Right kidney (tissue), 1 donor: Measurements from ENCODE around the gene GBX2.
"Not testable (repeated sequence)": the region's sequence is repeated elsewhere in the genome, so short reads cannot be mapped to it uniquely, and the experiment has no call there.

Experiments
- DNase-seq: peaks from one replicate; pipeline ENCODE4 v3.0.0-alpha.2; 2016

Gene GBX2

DNA sequence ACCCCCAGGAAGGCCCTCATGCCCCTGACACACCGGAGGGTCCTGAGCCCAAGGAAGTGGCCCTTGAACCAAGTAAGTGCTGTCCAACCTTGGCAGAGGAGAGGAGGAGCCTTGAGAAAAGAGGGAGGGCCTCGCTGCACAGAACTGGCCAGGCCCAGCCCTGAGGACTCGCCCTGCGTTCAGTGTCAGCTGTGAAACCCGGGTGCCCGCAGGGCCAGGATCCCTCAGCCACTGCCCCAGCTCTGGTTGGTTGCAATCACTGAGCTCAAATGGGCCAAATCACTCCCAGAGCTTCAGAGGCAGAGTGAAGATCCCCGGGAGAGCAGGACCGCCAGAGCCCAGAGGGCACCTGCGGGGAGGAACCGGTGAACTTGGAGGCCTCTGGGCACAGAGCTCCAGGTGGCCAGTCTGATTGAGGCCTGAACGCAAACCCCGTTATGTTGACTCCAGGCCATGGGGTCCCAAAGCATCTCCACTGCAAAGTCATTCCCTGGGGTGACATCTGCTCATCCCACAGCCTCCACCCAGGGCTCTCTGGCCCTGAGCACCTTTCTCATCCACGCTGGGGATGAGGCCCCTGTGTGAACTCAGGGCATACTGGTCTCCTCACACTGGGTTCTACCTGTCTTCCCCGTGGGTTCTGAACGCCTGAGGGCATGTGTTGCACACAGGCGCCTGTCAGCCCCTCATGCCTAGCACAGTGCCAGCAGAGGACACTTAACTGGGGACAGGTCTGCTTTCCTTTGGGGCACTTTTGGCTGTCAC, 11.9 kb downstream of the GBX2 start:
- no peak for DNase-seq

DNA sequence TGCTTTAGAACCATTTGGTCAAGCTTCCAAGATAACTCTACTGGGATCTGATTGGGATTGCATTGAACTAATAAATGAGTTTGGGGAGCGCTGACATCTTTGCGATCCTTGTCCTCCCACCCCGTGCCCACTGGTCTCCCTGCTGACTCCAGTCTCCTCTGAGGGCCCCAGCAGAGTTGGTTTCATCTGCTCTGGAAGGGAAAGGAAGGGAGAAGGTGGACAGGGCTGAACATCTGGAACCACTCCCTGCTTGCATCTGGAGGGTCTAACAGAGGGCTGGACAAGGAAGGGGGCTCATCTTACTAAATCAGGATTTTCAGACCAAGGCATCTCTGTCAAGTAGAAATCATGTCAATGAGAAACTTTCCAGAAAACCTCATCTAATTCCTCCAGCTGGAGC, 12.8 kb downstream of the GBX2 start:
- no peak for DNase-seq

DNA sequence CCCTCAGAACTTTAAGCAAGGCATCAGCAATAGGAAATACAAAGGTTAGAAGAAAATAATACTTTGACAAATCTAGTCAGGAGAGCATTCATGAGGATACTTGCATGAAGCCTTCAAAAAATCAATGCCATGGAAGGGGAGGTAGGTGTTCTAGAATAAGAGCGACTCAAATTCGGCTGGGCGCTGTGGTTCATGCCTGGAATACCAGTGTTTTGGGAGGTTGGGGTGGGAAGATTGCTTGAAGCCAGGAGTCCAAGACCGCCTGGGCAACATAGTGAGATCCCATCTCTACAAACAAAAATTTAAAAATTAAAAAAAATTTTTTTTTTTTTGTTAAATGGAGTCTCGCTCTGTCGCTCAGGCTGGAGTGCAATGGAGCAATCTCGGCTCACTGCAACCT, 21.8 kb downstream of the GBX2 start:
- DNase-seq = no peak

DNA sequence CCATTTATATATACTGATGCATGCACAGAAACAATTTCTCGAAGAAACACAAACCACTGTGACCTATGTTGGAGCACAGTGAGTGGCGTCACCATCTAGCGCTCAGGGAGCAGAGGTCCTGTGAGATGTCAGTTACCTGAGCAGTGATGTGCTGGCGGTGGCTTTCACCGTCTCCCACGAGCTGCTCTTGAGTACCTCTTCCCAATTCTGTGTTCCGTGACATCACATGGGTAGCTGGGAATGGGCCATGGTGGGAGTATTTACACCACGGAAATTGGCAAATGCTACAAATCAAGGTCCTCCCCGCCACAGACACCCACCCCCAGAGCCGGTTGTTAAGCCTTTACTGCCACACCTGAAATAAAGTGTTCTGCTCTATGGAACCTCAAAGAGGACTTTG, 24.4 kb downstream of the GBX2 start:
- no peak for DNase-seq

DNA sequence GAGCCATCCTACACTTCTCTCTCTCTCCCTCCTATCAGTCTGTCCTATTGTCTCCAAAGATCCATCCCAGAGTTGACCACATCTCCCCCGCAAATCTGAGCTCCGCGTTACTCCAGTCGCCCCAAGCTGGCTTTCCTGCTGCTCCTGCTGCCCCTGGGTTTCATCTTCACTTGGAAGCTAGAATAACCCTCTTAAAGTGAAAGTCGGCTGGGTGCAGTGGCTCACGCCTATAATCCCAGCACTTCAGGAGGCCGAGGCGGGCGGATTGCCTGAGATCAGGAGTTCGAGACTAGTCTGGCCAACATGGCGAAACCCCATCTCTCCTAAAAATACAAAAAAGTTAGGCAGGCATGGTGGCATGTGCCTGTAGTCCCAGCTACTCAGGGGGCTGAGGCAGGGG, 26.6 kb downstream of the GBX2 start:
- DNase-seq = not testable (repeated sequence)

DNA sequence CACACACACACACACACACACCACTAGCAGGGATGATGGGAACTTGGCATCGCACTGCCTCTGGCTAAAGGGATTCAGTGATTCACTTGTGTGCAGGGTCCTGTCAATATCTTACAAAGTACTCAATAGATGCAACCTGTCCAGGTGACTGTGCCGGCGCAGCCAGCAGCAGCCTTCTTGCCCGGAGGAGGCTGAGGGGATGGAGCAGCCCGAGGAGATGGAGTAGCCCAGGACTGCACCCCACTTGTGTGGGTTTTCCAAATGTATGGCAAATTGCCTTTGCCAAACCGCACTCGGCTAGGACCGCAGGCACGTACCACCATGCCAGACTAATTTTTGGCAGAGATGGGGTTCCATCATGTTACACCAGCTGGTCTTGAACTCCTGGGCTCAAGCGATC, 31.1 kb downstream of the GBX2 start:
- no peak for DNase-seq

DNA sequence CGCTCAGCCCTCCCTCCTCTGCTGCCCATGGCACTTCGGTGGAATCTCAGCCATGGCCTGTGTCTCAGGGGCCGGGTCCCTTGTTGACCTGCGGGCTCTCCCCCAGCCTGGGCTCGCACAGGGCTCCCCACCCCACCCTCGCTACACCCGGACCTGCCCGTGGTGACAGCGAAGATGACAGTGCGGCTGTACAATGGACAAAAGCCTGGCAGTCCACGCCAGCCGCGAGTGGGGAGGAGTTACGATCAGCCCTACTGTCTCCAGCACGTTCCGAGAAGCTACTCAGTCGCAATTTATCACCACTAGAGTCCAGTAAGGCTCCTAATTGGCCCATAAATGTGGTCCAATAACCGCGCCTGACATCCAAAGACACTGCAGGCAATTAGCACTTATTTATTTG, 31.6 kb downstream of the GBX2 start:
- no peak for DNase-seq

DNA sequence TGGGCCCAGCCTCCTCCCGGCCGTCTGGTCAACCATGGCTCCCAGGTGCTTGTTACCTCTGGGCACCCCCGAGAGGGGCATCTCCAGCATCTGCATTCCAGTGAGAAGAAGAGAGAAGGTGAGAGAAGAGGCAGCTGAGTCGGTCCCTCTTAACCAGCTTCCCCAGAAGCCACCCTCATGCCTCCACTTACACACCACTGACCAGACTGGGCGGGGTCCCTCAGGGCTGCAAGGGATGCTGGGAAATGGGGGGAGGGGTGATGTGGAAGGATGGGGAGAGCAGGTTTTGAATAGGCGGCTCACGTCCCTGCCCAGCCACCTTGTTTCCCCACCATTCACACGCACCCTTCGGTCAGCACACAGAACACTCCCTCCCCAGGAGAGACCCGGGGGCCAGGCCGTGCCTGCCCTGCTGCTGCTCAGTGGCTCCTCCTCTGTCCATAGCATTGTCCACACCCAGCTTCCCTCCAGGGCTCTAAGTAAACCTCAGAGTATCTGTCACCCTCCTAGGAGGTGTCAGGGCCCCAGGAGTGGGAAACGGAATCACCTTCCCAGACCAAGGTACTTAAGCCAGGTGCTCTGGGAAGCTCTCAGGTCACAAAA, 34.7 kb downstream of the GBX2 start:
- no peak for DNase-seq

DNA sequence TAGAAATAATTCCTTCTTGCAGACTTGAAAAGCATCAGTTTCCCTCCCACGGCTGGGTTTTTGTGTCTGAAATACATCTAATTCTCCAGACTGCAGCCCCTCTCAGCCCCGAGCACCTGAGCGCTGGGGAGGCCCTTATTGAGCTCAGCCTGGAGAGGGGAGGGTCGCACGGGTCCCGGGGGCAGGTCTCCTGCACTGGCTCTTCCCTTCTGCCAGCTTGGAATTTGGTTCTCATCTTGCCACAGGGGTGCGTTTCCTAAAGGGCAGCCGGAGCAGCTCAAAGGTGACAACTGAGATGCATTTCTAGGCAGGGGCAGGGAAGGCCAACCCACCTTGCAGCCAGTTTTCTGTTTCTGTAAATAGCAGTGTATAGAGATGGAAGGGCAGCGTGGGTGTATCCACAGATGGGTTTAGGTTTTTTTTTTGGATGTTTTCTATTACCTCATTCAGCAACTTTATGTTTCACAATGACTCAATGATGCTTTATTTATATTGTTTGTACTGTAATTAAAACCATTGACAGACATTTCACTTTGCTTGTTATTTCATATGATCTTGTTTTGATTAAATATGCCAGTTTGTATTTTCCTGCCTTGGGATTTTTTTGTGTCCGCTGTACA, 37.0 kb downstream of the GBX2 start:
- no peak for DNase-seq

DNA sequence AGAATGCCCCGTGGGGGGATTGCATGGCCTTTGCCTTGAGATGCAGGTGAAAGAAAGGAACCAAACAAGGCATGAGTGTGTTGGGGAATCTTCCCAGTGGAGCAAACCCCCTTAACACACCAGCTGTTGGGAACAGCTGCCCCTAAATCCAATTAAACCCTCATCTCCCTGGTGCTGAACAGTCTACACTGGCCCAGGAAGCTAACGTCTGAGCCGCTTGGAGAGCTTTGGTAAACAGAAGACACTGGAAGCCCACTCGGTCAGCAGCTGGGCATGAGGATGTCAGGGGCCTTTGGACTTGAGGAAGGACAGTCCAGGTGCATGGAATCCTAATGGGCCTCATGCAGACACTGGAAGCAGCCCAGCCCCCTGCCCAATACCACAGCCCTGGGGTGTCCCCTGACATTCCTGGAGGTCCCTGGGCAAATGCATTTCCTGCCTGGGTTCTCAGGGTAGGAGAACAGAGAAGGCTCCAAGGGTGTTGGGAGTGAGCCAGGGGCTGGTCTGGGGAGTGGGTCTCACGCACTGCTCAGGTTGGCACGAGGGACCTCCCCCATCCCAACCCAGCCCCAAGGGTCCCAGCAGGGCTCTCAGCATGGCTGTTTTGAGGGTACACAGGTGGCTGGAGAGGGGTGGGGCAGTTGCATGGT, 37.7 kb downstream of the GBX2 start:
- no peak for DNase-seq

DNA sequence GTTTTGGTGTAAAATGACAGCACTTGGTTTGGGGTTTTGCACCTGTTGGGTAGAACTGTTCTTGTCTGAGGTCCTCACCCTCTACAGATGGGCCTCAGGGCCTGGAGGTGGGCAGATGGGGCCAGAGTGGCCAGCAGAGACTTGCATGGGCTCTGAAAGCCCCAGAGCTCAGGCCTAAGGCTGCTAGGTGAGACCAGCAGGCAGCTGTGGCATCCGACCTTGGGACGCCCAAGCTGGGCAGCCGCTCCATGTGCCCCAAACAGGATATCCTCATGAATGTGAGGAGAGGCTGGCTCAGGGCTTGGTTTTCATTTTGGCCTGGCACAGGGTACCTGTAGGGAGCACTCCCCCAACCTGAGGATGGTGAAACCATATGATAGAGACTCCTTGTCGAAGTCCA, 38.3 kb downstream of the GBX2 start:
- no peak for DNase-seq

DNA sequence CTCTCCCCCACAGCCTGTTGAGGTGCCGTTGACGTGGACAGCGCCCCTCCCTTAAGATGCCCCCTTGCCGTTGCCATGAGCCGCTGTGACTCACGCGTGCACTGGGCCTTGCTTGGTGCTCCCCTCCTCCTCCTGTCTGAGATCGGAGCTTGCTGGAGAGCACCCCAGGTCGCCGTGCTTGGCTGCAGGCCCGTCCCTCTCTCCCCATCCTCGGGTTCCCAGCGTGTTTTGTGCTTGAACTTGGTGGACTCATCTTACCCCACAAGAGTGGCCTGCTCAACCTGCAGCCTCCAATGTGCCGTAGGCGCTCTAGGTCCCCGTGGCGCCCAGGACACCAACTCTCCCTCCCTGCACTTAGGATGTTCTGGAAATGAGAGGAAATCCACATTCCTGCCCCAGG, 39.9 kb downstream of the GBX2 start:
- no peak for DNase-seq

DNA sequence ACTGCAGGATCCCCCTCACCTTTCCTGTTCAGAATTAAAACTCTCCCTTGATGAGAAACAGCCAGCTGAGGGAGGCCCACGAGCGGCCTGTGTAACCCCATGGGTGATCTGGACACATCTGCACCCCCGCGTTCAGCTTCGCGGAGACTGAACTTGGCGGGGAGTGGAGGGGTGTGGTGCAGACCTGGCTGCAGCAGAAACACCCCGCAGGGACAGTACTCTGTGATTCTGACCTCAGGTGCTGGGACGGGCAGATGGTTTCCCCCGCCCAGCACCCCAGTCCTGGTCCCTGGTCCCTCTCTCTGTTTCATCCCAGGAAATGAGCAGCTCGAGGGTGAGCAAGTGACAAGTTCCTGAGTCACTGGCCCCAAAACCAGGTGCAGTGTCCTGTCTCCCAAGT, 41.2 kb downstream of the GBX2 start:
- no peak for DNase-seq

DNA sequence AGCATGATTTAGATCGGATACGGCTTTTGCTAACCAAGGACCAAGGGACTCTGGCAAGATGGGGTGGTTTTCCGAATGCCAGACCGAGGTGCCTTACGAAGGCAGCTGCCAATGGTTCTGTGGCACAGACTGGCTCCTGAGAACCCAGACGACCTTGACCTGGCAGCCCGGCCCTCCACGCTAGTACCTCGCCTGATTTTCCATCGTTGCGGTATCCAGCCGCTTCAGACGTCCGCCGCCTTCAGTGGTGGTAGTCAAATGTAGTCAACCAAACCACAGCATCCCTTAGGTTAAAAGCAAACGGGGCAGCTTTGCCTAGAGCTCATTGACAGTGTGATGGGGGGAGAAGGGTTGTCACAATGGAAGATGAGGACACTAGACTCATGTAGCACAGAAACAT, 42.6 kb downstream of the GBX2 start:
- DNase-seq = no peak

DNA sequence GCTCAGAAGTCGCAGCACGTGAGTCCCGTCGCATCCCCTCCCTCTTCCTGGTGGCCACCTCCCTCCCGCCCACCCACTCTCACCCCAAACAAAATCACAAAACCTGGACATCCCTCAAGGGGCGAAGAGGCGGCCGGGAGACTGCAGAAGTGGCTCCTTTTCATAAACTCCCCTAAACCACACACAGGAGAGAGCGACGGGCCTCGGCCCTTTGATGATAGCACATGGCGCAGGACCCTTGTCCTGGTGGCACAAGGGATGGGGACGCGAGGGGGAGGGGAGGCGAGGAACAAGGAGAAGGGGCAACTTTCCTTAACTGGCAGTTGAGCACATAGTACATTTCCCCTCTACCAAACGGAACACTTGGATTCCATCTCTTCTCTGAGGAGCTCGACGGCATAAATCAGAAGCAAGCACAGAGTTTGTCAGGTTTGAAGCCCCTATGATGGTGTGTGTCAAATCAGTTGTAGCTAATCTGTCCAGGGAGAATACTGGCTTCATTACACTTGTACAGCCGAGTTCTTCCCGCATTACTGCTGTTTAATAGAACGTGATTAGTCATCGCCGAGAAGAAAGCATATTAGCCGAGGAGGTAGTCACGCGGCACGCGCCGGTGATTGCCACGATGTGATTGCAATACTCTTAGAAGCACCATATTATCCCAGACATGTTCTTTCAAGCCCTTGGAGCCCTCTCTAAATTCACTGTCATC, 43.8 kb downstream of the GBX2 start:
- DNase-seq = no peak

DNA sequence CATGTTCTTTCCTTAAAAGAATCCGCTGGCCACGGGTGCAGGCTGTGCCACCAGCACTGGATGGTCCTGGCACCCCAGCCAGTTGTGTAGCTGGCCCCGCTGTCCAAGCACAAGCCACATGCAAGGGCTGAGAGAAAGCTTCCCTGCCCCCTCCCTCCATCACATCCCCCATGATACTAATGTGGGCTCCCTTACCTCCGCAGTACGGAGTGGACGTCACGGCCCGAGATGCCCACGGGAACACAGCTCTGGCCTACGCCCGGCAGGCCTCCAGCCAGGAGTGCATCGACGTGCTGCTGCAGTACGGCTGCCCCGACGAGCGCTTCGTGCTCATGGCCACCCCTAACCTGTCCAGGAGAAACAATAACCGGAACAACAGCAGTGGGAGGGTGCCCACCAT, 44.5 kb downstream of the GBX2 start:
- DNase-seq = no peak

DNA sequence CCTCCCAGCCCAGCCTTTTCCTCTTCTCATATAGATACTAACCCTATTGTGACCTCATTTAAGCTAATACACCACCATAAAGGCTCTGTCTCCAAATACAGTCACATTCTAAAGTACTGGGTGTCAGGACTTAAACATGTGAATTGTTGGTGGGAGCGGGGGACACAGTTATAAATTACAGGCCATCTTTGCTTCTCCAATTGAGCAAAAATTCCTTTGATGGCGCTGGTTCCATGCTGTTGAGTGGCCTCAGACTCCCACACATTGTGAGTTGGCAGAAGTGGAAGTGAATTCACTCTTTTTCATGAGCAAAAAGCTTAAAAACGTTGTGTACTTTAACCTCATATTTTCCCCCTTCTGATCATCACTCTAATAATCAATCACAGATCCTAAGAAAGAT, 46.0 kb downstream of the GBX2 start:
- DNase-seq = no peak

DNA sequence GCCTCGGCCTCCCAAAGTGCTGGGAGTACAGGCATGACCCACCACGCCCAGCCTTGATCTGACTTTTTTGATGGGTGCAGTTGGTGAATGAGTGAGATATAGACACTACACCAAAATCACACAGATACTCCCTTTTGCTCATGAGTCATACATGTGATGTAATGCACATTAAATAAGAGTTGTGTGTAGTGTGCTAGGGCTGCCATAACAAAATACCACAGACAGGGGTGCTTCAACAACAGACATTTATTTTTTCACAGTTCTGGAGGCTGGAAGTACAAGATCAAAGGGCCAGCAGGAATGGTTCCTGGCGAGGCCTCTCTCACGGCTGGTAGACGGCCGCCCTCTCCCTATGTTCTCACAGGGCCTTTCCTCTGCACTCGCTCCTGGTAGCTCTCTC, 46.6 kb downstream of the GBX2 start:
- DNase-seq = no peak

DNA sequence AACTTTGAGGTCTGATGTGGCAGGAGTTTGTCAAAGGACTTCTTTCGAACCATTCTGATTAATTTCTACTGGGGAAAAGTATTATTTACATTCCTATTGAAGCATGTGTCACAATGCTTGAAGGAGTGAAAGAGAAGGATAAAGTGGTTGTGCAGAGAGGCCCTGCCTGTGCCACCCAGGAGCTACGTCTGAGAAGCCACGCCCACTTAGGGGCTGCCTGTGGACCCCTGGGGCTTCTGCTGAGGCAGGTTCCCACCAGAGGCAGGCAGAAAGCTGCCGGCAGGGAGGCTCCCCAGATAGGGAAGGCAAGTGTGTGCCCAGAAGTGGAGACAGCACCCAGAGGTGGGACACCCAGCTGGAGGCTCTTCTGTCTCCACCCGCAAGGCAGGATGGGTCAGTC, 47.4 kb downstream of the GBX2 start:
- no peak for DNase-seq

DNA sequence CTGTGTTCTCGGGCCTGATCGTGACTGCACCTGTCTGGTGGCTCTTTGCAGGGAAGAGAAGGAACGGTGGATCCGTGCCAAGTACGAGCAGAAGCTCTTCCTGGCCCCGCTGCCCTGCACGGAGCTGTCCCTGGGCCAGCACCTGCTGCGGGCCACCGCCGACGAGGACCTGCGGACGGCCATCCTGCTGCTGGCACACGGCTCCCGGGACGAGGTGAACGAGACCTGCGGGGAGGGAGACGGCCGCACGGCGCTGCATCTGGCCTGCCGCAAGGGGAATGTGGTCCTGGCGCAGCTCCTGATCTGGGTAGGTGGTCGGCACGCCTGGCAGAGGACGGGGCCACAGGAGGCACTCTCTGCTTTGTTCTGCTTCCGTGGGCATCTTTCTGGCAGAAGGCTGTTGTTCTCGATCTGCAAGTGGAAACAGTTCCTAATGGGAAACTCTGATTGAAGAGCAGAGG, 48.0 kb downstream of the GBX2 start:
- no peak for DNase-seq

DNA sequence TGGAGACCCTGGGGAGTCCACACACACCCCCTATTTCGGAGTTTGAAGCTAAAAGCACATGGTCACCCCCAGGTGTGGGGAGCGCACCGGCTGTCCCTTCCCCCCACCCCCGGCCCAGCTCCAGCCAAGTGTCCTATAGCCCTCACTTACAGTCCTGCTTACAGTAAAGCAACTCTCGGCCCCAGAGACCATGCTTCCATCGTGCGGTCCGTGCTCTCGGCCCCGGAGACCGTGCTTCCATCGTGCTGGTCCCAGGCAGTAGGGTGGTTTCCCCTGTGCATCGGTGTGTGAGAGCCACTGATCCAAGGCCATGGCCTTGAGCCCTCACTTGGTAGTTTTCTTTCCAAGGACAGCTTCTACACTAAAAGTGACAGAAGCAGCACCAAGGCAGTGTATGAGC, 48.7 kb downstream of the GBX2 start:
- no peak for DNase-seq

DNA sequence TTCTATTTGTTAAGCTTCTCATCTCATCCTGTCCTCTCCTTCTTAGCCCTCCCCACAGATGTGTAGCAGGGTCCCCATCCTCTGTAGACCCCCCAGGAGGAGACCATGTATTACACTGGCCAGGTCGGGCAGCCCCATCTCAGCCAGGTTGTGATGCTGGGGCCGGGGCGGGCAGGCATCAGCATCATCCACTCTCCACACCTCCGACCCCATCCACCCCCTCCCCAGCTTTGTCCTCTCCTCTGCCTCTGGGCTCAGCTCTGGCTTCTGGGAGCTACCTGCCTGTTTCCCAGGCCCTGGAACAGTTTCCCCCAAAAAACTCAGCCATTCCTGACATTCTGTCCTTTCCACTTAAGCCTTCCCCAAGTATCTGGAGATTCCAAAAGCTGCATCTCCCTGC, 49.2 kb downstream of the GBX2 start:
- DNase-seq = no peak

DNA sequence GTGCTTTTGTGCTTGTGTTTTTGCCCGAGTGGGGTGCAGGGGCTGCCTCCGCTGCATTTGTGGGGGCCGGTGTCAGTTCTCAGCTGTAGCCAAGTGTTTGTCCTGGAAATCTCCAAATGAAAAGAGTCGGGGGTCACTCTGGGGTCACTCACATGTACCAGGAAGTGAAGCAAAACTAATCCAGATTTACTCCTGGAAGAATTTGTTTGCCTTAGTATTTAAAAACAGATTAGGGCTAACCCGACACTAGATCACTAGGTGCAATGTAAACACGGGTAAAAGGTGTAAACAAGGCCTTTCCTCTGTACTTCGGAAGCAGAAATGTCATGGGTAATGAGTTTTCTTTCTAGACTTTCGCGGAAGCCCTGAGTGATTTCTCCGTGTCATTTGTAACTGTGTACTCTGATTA, 50.3 kb downstream of the GBX2 start:
- DNase-seq = no peak
